Adrenal gland (tissue), 12 donors: ENCODE measurements around the gene FAF1. TPM values are rescaled to one million over a fixed set of nuclear protein-coding genes. Genes with fewer than 3 reads are reported as not detected.

ENCODE experiments used
- DNase-seq, 7 donors: peaks; one replicate each; pipeline ENCODE4 v3.0.0-alpha.2; 2019 to 2020
- H3K27ac ChIP-seq, 5 donors: fragments of 200-600 bp; sonication (generic) in 4 of 5; 1 replicate in 3 of 5; 2 replicates in 2 of 5; pipeline versions ENCODE4 v1.5.1 to v1.8.0; 2016 to 2020; ENCODE audit warnings: mild to moderate bottlenecking in 1 of 5
- H3K27me3 ChIP-seq: fragments of 200-600 bp; 2 replicates; pipeline ENCODE4 v1.8.0; 2021
- H3K36me3 ChIP-seq, 2 donors: fragments of 200-600 bp; replicated peaks in 1 of 2; 1 replicate in 1 of 2; 2 replicates in 1 of 2; pipeline versions ENCODE4 v1.5.1 to v1.8.0; 2018 to 2022
- H3K4me1 ChIP-seq, 2 donors: fragments of 200-600 bp; replicated peaks in 1 of 2; 1 replicate in 1 of 2; 2 replicates in 1 of 2; pipeline versions ENCODE4 v1.5.1 to v1.8.0; 2018 to 2021
- H3K4me3 ChIP-seq, 4 donors: fragments of 200-600 bp; sonication (generic) in 3 of 4; one replicate each; pipeline ENCODE4 v1.5.1; 2016 to 2018
- H3K9me3 ChIP-seq, 3 donors: fragments of 200-600 bp; sonication (generic) in 1 of 3; replicated peaks in 1 of 3; 1 replicate in 2 of 3; 2 replicates in 1 of 3; pipeline versions ENCODE4 v1.5.1 to v1.8.0; 2016 to 2021
- CTCF ChIP-seq, 6 experiments: fragments of 450-650 bp in 4 of 6; fragments of 200-600 bp in 2 of 6; sonication (generic) in 1 of 6; IDR thresholded peaks; 1 replicate in 5 of 6; 2 replicates in 1 of 6; pipeline versions ENCODE4 v1.5.1 to v1.8.0; 2016 to 2021; ENCODE audit warnings: antibody characterized with exemption in 6 of 6, mild to moderate bottlenecking in 2 of 6, moderate library complexity in 1 of 6
- POLR2A ChIP-seq, 2 donors: fragments of 450-650 bp; IDR thresholded peaks; one replicate each; pipeline ENCODE4 v1.6.1; 2017; ENCODE audit warnings: antibody characterized with exemption in 2 of 2, mild to moderate bottlenecking in 2 of 2, moderate library complexity in 1 of 2
- WGBS, 4 donors: extraction: QIAGEN DNeasy Blood & Tissue Kit in 2 of 4; methylation state at CpG; one replicate each; pipeline versions ENCODE4 v1.1.5 to v1.1.7; 2013 to 2017; 5-methylcytosine and 5-hydroxymethylcytosine counted together
- intact Hi-C, 2 donors: fragments of 100-400 bp; cut with DNase I; formaldehyde crosslinking; loops; one replicate each; pipeline versions ENCODE4 v1.14.1 to v1.15.0; 2022 to 2023
- polyA plus RNA-seq, 3 donors: library from polyadenylated mRNA; stranded (reverse); fragments of 200-250 nt in 2 of 3; fragments of 350-450 nt in 1 of 3; fragmentation: Illumina TruSeq in 1 of 3; extraction: RNeasy Lipid Tissue Mini Kit (QIAGEN cat#74804) in 1 of 3; gene quantifications; one replicate each; pipeline ENCODE4 v1.2.3, GENCODE V29; 2013 to 2014
- total RNA-seq, 9 donors: library from RNA; depleted of rRNA in 4 of 9; stranded (reverse); fragments of >200 nt in 4 of 9; fragments of 120-200 nt in 1 of 9; fragmentation: NEBNext Ultra II Directional in 1 of 9; extraction: Animal tissue kit (Norgen Biotek cat#: 25700) in 1 of 9; gene quantifications; one replicate each; pipeline versions ENCODE4 v1.1.0 to v1.2.4, GENCODE V29; 2013 to 2023
- donor health status: healthy with polysubstance abuse.
- donor health status: Bipolar disorder and iron deficiency.
- donor health status: DM: yes; HTN: yes; CAD: no.
- donor health status: DM: no; HTN: no; CAD: no.
- donor health status: DM: no; HTN: no; CAD: no.
- donor health status: DM: yes; HTN: yes; CAD: no.

The FAF1 gene
- total and polyA plus RNA-seq, 12 donors: 23.4 to 88.4 (median 44.5) TPM

- intact Hi-C loops: no loop called here
- no peak overlapping the region for H3K27ac ChIP-seq
- H3K36me3 ChIP-seq: no peaks in the 10 kb centered on the region
- no peaks in the 10 kb centered on the region for H3K9me3 ChIP-seq
- no peak for DNase-seq
- no peaks in the 10 kb centered on the region for H3K27me3 ChIP-seq
- no peaks in the 10 kb centered on the region for H3K4me1 ChIP-seq
- WGBS, 4 donors: 92 to 97% (median 95%) methylated on average over 3 of the region's 3 CpGs
- no peak for TF ChIP-seq CTCF (IDR thresholded peaks at IDR 0.05)
- TF ChIP-seq POLR2A (IDR thresholded peaks at IDR 0.05): no peak
- H3K4me3 ChIP-seq: no peak overlapping the region
Measured at GRCh38 chr1:50808296-50808695, 151.8 kb downstream of the FAF1 start.

- H3K4me1 ChIP-seq: peaks cover 0 to 9% of the 10 kb centered on the region in 2 donors
- no peaks in the 10 kb centered on the region for H3K9me3 ChIP-seq
- no peaks in the 10 kb centered on the region for H3K36me3 ChIP-seq
- TF ChIP-seq CTCF (IDR thresholded peaks at IDR 0.05) (no peak), POLR2A (IDR thresholded peaks at IDR 0.05) (no peak)
- H3K4me3 ChIP-seq: no peak overlapping the region
- DNase-seq: no peak
- 80 to 82% (median 81%) methylated on average over 2 of the region's 2 CpGs for WGBS, 4 donors
- H3K27ac ChIP-seq: no peak overlapping the region
- no peaks in the 10 kb centered on the region for H3K27me3 ChIP-seq
- intact Hi-C loops: no loop called here
Measured at GRCh38 chr1:50796272-50796671, 163.8 kb downstream of the FAF1 start.

DNA sequence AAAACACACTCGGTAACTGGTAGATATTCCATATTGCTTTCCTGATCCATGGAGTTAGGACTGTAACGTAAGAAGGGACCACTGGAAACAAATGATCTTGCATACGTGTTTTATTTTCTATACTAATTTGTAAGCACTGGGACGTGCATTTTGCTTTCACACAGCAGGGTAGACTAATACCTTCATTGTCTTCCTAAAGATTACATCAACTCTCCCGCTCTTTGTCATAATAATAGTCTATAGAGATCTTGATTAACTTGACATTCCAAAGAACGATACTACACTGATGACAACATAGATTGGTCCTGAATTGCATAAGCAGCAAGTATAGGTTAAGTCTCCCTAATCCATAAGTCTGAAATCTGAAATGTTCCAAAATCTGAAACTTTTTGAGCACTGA is 166.5 kb downstream of the FAF1 start:
- no peak for DNase-seq
- intact Hi-C loops: no loop called here
- WGBS, 4 donors: 93 to 98% (median 96%) methylated on average over 6 of the region's 6 CpGs
- no peaks in the 10 kb centered on the region for H3K36me3 ChIP-seq
- H3K9me3 ChIP-seq: no peaks in the 10 kb centered on the region
- H3K27me3 ChIP-seq: no peaks in the 10 kb centered on the region
- no peak overlapping the region for H3K27ac ChIP-seq
- peaks cover 0 to 9% of the 10 kb centered on the region in 2 donors for H3K4me1 ChIP-seq
- TF ChIP-seq CTCF (IDR thresholded peaks at IDR 0.05) (no peak), POLR2A (IDR thresholded peaks at IDR 0.05) (no peak)
- H3K4me3 ChIP-seq: no peak overlapping the region

DNA sequence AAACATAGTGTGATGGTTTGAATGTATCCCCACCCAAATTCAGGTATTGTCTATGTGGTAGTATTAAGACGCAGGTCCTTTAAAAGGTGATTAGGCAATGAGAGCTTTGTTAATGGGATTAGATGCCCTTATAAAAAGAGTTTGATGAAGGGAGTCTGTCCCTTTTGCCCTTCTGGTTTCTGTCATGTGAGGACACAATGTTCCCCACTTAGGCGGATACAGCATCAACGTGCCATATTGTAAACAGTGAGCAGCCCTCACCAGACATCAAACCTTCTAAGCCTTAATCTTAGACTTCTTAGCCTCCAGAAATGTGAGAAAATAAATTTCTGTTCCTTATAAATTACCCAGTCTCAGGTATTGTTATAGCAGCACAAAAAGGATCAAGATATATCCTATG is 172.8 kb downstream of the FAF1 start:
- DNase-seq: no peak
- no peak for TF ChIP-seq POLR2A (IDR thresholded peaks at IDR 0.05)
- no peak for TF ChIP-seq CTCF (IDR thresholded peaks at IDR 0.05)
- Histone ChIP-seq H3K36me3 (no peaks in the 10 kb centered on the region), H3K9me3 (no peaks in the 10 kb centered on the region), H3K4me3 (no peak overlapping the region), H3K4me1 (peaks cover 0 to 4% of the 10 kb centered on the region in 2 donors), H3K27me3 (no peaks in the 10 kb centered on the region), H3K27ac (no peak overlapping the region)
- intact Hi-C loops: loop anchor here in 1 of 2 donors (10.0 kb wide), 1 partner anchor 258 kb away; no protein-coding TSS in a partner anchor
- WGBS, 4 donors: 90 to 96% (median 93%) methylated on average over 3 of the region's 3 CpGs
